IPS-18a (cell line): ENCODE results near the gene MAD2L2.
A peak's percentile ranks its signal among the peaks of the same experiment; 100 is the strongest.

Experiments
- H3K27ac ChIP-seq: one replicate; pipeline ENCODE4 v1.5.1; 2013; ENCODE audit warnings: low read length
- H3K27me3 ChIP-seq: one replicate; pipeline ENCODE4 v1.6.1; 2013; ENCODE audit warnings: mild to moderate bottlenecking, low read length; ENCODE audit not compliant: control insufficient read depth, insufficient read depth
- H3K36me3 ChIP-seq: one replicate; pipeline ENCODE4 v1.6.1; 2013; ENCODE audit warnings: low read depth, low read length; ENCODE audit not compliant: control insufficient read depth
- H3K4me1 ChIP-seq: one replicate; pipeline ENCODE4 v1.6.1; 2013; ENCODE audit warnings: low read depth, low read length; ENCODE audit not compliant: control insufficient read depth
- H3K4me3 ChIP-seq: one replicate; pipeline ENCODE4 v1.5.1; 2013; ENCODE audit warnings: low read length
- H3K9ac ChIP-seq: one replicate; pipeline ENCODE4 v1.6.1; 2013; ENCODE audit warnings: mild to moderate bottlenecking, low read length, moderate library complexity
- H3K9me3 ChIP-seq: one replicate; pipeline ENCODE4 v1.6.1; 2013; ENCODE audit warnings: low read depth, low read length; ENCODE audit not compliant: control insufficient read depth

The MAD2L2 gene

DNA sequence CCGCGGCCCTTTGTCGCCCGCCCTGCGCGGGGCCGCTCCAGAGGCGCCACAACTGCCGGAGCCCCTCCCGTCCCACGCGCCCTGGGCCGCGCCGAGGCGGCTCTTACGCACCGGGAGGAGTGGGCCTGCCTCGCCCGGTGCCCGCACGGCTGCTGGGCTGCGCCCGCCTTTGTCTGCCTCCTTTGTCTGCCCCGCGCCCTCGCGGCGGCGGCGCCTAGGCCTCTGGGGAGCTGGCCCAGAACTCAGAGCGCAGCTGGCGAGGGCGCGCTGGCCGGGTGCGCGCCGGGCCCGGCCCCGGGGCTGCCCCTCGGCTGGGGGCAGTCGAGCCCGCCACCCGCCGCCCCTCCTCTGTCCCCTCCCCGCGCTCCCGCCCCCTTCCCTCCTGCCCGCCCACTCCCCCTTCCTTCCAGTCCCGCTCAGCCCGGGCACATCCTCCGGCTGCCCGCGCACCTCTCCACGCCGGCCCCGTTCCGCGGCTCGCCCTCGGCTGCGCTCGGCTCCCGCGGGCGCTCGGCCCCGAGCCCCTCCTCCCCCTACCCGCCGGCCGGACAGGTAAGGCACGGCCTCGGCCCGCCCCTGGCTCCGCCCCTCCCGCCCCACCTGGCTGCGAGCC is 10.5 kb upstream of the MAD2L2 start, which contains the start of gene DRAXIN:
TSS of gene DRAXIN (plus strand) at position 409 of the 613 bp plus-strand sequence. CDS start 14,549 bp downstream, outside the sequence.
- H3K27me3 ChIP-seq = no peaks in the 10 kb centered on the region
- H3K4me1 ChIP-seq = peaks cover 30% of the 10 kb centered on the region
- H3K27ac ChIP-seq = peak within 1 kb of the TSS; percentile 87
- H3K9me3 ChIP-seq = no peaks in the 10 kb centered on the region
- H3K36me3 ChIP-seq = peaks cover 4% of the 10 kb centered on the region
- H3K4me3 ChIP-seq = peak within 1 kb of the TSS; percentile 70
- H3K9ac ChIP-seq = peak within 1 kb of the TSS; percentile 82

DNA sequence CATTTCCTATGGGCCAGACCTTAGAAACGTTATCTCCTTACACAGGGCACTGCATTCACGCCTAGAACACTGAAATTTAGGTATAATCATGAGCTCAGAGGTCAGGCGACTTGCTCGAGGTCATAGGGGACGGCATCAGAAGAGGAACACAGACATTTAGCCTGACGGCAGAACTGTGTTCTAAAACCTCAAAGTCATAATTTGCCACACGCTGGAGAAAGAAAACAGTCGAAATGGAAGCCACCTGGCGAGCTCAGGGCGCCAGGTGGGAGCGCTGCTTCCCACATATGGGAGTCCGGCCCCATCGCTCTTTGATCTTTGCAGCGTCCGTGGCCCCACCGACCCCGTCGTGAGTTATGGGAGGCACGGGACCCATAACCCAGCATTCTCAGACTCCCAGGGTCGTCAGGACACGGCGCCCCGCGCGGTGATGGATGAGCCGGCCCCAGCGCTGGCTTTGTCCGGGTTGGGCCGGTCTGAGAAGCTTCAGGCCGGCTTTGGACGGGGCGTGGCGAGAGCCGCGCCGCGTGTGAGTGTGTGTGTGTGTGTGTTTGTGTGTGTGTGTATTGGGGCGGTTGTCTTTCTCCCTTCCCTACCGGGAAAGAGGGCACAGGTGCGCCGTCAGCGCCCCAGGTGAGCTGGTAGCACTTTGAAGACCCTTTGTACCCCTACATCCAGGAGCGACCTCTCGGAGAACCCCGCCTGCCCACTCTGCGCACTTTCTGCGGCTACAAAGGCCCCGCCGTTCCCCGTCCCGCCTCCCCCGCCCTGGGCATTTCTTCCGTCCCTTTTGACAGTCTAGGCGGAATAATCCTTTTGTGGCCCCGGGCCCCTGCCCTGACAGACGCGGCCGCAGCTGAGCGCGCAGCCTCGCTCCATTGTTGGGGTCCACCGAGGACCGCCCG is 9.7 kb upstream of the MAD2L2 start:
- H3K9ac ChIP-seq = peak overlapping the region; percentile 82
- no peaks in the 10 kb centered on the region for H3K27me3 ChIP-seq
- peak overlapping the region; percentile 87 for H3K27ac ChIP-seq
- no peaks in the 10 kb centered on the region for H3K9me3 ChIP-seq
- peaks cover 6% of the 10 kb centered on the region for H3K36me3 ChIP-seq
- H3K4me1 ChIP-seq = peaks cover 30% of the 10 kb centered on the region
- peak overlapping the region; percentile 70 for H3K4me3 ChIP-seq

- no peak overlapping the region for H3K9ac ChIP-seq
- H3K9me3 ChIP-seq = no peaks in the 10 kb centered on the region
- H3K4me3 ChIP-seq = no peak overlapping the region
- H3K27me3 ChIP-seq = no peaks in the 10 kb centered on the region
- H3K36me3 ChIP-seq = peaks cover 8% of the 10 kb centered on the region
- H3K27ac ChIP-seq = no peak overlapping the region
- H3K4me1 ChIP-seq = peaks cover 40% of the 10 kb centered on the region
Measured at GRCh38 chr1:11688506-11688905, 7.6 kb upstream of the MAD2L2 start.

- H3K36me3 ChIP-seq = peaks cover 8% of the 10 kb centered on the region
- no peak overlapping the region for H3K9ac ChIP-seq
- no peak overlapping the region for H3K27ac ChIP-seq
- H3K27me3 ChIP-seq = no peaks in the 10 kb centered on the region
- H3K9me3 ChIP-seq = no peaks in the 10 kb centered on the region
- H3K4me1 ChIP-seq = peaks cover 48% of the 10 kb centered on the region
- no peak overlapping the region for H3K4me3 ChIP-seq
Measured at GRCh38 chr1:11685210-11685752, 4.3 kb upstream of the MAD2L2 start.

DNA sequence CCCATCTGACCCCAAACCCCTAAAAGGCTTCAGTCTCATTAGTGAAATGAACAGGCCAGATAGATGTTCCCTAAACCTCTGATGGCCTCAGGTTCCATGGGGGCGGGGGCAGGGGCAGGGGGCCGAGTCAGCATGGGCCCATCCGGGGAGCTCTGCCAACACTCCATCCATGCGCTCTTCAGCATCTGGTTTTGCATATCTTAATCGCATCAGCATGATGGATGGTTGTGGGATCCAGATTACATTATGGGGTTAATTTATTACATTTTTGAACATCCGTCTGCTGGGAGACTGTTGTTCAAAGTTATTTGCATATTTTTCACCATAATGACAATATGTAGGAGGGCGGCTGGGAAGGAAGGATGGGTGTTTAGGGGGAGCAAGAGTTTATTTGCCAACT is 3.1 kb upstream of the MAD2L2 start:
- H3K36me3 ChIP-seq = peaks cover 11% of the 10 kb centered on the region
- peaks cover 39% of the 10 kb centered on the region for H3K4me1 ChIP-seq
- no peak overlapping the region for H3K4me3 ChIP-seq
- no peaks in the 10 kb centered on the region for H3K27me3 ChIP-seq
- no peak overlapping the region for H3K27ac ChIP-seq
- no peaks in the 10 kb centered on the region for H3K9me3 ChIP-seq
- H3K9ac ChIP-seq = no peak overlapping the region

- H3K4me1 ChIP-seq = peaks cover 33% of the 10 kb centered on the region
- no peaks in the 10 kb centered on the region for H3K9me3 ChIP-seq
- H3K27ac ChIP-seq = peak overlapping the region; percentile 33
- H3K9ac ChIP-seq = peak overlapping the region; percentile 8
- H3K4me3 ChIP-seq = peak overlapping the region; percentile 82
- no peaks in the 10 kb centered on the region for H3K27me3 ChIP-seq
- H3K36me3 ChIP-seq = peaks cover 18% of the 10 kb centered on the region
Measured at GRCh38 chr1:11682799-11683198, 1.9 kb upstream of the MAD2L2 start.

- Histone ChIP-seq H3K4me3 (peak overlapping the region; percentile 82), H3K9me3 (no peaks in the 10 kb centered on the region), H3K4me1 (peaks cover 32% of the 10 kb centered on the region), H3K27me3 (no peaks in the 10 kb centered on the region), H3K27ac (peak overlapping the region; percentile 72), H3K36me3 (peaks cover 17% of the 10 kb centered on the region), H3K9ac (peak overlapping the region; percentile 78)
Measured at GRCh38 chr1:11682287-11682771, 1.4 kb upstream of the MAD2L2 start.

- Histone ChIP-seq H3K27me3 (no peaks in the 10 kb centered on the region), H3K9ac (peak overlapping the region; percentile 78), H3K27ac (peak overlapping the region; percentile 35), H3K36me3 (peaks cover 29% of the 10 kb centered on the region), H3K9me3 (no peaks in the 10 kb centered on the region), H3K4me1 (peaks cover 32% of the 10 kb centered on the region), H3K4me3 (peak overlapping the region; percentile 82)
Measured at GRCh38 chr1:11680270-11681070, 478 bp downstream of the MAD2L2 start.

DNA sequence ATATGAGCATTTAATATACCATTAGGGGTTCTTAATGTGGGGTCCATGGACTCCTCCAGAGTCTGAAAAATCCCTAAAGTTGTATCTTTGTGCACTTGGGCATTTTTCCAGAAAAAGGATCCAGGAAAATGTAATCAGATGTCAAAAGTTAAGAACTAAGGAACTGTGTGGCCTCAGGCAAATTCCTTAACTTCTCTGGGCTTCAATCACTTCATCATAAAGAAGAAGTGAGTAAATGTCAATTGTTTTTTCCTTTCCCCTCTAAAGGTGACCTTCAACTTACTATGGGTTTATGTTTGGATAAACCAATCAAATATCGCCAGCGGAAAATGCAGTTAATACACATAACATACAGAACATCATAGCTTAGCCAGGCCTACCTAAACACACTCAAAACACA is 2.5 kb downstream of the MAD2L2 start:
- Histone ChIP-seq H3K27ac (no peak overlapping the region), H3K36me3 (peaks cover 47% of the 10 kb centered on the region), H3K27me3 (no peaks in the 10 kb centered on the region), H3K4me1 (peaks cover 18% of the 10 kb centered on the region), H3K9me3 (no peaks in the 10 kb centered on the region), H3K4me3 (no peak overlapping the region), H3K9ac (no peak overlapping the region)

DNA sequence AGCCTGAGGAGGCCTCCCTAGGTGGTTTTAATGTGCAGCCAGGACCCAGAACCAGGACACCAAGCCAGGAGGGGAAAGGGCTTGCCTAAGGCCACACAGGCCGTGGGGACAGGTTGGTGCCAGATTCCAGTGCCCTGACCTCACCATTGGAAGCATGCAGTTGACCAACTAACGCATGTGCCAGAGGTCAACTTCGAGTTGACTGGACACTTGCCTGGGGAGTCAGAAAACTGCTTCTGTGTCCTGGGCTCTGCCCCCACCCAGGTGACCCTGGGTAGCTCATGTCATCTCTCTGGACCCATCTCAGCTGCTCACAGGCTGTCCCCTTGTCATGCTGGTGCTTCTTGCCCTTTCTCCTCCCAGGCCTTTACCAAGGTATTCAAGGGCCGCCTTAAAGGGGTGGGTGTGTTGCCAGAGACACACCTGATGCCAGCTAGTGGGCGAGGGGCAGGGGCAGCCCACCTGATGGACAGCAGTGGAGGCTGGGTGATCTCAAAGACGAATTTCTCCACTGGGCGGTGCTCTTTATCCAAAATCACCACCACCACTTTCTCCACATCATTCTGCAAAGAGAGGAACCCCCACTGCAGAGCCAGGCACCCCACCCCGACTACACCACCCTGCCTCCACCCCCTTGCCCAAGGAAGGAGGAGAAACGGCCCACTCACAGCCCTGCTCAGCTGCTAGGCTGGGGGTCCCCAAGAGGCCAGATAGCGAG is 4.4 kb downstream of the MAD2L2 start:
- no peak overlapping the region for H3K27ac ChIP-seq
- H3K9me3 ChIP-seq = no peaks in the 10 kb centered on the region
- no peak overlapping the region for H3K9ac ChIP-seq
- peaks cover under 1% of the 10 kb centered on the region for H3K4me1 ChIP-seq
- H3K4me3 ChIP-seq = no peak overlapping the region
- no peaks in the 10 kb centered on the region for H3K27me3 ChIP-seq
- H3K36me3 ChIP-seq = peaks cover 63% of the 10 kb centered on the region
